ENCODE measurements around the gene KCNQ1.

KCNQ1 gene

DNA sequence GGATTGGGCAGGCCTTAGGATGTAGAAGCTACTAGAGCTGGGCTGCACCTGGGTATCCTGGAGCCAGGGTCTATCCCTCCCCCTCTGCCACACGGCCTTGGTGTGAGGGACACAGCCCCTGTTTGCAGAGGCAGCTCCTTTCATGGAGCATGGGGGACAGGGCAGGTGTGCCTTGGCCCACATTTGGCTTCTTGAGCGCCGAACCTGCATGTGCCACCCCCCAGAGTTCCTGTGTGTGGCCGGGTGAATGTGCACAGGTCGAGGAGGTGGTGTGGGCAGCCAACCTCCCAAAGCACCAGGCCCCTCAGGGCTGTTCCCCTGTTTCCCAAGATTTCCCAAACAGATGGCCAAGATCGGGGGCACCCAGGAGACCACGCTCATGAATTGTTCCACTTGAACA lies 262.9 kb downstream of the KCNQ1 start:
- DNase-seq, result no peak

DNA sequence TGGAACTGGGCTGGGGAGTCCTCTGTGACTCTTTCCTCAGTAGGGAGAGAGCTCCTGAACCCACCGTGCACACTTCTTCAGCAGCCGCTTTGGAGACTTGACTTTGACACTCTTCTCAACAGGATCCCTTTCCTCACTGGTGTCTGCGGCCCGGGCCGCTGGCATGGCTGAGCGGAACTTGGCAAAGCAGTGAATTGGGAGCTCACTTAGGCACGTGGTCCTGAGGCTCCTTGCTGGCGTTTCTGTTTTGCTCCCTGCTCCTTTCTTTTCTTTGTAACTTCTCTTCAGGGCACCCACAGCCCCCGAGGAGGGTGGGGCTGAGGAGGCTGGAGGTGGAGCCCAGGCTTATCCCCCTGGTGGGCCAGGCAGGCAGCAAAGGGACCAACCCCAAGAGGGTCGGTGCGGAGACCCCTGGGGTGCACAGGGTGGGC lies 263.4 kb downstream of the KCNQ1 start:
- DNase-seq, result no peak

DNA sequence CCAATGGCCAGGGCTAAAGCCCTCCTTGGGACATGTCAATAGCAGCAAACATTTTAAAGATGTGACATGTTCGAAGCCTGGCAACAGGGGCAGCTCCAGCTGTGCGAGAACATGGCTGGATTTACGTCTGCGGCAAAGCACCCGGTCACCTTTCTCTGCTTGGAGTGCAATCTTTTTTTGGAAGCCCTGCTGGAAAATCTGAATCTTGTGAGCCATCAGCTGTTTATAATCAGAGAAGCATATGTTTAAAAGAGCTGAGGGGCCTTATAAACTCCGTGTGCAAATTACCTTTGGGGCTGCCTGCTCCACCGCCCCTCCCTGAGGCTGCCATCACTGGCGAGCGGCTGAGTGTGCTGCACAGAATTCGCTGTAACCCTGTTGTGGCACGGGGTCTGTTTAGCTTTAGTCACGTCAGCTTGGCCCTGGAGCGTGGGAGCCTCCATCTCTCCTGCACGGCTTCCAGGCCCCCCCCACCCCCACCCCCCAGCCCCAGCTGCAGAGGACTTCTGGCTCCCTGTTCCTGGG lies 264.0 kb downstream of the KCNQ1 start:
- no peak for DNase-seq

DNA sequence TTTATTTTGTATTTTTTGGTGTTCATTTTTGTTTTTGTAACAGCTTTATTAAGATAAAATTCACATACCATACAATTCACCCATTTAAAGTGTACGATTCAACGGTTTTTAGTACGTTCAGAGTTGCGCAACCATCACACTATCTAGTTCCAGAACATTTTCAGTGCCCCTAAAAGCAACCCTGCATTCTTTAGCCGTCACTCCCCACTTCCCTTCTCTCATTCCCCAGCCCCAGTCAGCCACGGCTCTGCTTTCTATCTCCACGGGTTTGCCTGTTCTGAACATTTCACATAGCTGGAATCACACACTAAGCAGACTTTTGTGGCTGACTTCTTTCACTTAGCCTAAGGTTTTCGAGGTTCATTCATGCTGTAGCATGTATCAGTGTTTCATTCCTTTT lies 264.6 kb downstream of the KCNQ1 start:
- DNase-seq, result no peak

DNA sequence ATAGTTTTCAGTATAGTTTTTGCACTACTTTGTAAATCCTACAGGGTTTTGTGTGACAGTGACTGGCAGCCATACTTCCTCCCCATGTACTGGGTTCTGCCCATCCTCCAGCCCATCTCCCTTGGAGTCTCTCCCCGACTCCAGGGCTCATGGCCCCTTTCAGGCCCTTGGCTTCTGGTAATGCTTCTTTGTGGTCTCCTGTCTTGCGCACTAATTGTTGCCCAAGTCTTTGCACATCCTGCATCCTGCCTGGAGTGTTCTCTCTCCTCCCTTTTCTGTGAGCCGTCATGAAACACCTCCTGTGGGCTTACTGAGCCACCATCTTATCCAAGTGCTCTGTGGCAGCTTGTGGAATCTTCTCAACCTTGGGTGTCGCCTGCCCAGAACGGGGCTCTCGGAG lies 266.4 kb downstream of the KCNQ1 start:
- no peak for DNase-seq

DNA sequence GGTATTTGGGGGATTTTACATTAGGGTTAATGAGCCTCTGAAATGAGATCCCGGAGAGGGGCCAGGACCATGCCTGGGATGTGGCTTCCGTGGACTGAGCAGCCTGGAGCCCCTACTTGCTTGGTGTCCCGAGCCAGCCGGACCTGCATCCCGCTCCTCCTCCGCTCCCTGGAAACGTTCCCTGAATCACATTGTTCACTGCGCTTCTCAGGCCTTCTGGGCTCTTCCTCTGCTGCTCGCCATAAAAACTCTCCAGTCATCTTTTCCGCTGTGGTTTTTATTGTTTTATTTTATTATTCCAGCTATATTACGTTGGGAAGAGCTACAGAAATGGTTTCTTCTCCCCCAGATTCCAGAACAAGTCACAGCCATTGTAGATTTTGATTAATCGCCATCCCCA lies 268.3 kb downstream of the KCNQ1 start:
- DNase-seq, result no peak

DNA sequence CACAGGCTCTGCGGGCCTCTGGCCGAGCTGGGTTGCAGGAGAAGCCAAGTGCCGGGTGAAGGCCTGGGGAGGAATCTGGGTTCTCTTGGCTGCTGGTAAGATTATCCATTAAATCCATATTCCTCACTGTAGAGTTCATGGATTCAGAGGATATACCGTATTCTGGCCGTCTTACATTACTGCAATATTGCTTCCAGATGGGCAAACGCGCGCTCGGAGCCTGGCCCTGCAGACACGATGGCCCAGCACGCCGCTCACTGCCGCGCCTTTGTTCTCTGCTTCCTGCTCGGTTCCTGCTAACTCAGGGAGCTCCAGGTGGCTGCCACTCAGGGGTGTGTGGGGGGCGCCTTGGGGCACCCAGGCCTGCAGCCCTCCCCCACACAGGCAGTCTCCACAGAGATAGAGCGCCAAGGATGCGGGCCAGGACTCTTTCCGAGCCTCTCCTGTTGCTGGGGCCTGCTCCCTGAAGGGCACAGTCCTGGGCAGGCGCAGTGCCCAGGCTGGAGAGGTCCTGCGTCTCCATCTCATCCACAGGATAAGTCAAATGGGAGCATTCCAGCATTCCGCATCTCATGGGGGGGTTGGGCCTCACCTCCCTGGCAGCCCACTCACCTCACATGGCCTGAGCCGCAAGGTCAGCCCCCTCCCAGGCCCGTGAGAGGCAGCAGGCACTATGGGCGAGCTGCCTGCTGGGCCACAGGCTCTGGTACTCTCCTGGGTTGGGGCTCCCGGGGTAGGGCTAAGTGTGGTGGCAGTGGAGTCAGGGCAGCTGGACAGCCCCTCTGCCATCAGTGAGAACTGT lies 269.1 kb downstream of the KCNQ1 start:
- no peak for DNase-seq

DNA sequence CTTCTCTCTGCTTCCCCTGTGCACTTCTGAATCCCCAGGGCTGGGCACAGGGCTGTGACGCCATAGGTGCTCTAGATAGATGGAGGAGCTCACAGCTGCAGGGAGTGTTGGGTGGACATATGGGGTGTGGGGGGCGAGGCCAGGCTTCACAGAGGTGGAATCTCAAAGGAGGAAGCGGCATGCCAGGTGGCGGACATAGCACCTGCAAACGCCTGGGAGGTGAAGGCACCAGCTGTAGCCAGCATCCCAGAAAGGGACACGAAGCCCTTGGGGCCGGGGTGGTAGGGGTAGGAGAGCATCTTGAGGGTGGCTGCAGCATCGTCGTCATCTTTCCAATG lies 269.6 kb downstream of the KCNQ1 start:
- DNase-seq, result no peak

DNA sequence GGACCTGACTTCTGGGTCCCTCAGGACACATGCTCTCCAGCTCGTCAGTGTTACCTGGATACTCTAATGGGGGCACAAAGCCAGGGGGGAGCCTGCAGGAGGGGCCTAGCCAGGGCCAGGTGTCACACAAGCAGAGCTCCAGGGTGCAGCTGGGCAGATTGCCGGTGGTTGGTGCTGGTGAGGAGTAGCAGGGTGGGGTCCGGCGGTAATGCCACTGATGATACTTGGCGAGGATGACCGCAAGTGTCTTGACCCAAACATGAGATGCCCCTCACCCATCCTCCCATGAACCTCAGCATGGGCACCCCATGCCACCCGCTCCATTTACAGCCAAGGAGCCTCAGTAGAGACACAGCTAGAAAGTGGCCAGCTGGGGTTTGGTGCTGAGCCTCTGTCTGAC lies 270.1 kb downstream of the KCNQ1 start:
- DNase-seq, result no peak

DNA sequence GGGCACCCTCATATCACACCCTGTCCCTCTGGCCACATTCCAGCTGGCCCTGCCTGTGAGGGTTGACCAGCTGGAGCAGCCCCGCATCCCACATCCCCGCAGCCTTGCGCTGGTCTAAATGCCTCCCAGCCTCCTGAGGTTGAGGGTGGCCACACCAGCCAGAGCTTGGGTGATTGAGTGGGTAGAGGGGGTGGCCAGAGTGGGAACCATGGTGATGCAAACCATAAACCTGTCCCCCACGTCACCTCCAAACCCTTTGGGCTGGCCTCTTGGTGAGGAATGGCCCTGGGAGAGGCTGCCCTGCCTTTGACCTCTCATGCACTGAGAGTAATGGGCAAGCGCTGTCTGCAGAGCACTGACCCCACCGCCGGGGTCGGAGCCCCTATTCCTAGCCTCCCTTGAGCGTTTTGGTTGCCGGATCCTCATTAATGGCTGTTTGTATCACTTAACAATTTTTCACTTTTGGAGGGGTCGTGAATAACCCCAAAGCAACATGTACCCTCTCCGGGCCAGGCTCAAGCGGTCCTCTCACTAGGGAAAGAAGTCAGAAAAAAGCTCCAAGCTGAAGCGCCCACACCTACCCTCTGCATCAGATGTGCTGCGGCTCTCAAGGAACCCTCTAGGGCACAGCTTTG lies 271.0 kb downstream of the KCNQ1 start:
- DNase-seq, result no peak

DNA sequence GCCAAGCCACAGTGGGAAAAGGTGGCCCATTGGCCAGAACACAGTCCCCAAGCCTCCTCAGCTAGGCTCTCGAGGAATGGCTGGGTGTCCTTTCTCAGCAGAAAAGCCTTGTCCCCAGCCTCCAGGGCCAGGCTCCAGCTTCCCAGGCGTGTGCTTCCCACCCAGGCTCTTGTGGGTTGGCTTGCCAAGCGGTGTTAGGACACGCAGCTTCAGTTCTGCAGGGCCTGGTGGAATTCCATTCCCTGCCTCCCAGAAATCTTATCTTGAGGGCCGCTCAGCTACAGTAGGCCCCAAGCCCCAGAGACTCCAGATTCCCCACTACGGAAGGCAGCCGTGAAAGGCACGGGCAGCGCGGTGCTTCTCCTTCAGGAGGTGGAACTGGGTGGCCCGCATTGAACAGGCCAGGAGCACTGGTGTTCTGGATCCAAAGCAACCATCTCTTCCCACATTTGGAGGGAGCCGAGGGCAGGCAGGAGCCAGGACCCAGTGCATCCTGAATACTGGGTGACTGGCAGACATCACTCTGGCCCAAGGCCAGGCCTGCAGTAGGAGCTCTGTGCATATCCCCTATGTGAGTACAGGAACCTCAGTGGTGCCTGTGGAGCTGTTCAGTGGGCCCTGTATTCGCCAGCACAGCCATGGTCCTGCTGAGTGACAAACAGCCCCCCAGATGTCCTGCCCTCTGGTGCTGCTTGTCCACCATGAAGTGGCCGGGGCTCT lies 271.7 kb downstream of the KCNQ1 start:
- no peak for DNase-seq

DNA sequence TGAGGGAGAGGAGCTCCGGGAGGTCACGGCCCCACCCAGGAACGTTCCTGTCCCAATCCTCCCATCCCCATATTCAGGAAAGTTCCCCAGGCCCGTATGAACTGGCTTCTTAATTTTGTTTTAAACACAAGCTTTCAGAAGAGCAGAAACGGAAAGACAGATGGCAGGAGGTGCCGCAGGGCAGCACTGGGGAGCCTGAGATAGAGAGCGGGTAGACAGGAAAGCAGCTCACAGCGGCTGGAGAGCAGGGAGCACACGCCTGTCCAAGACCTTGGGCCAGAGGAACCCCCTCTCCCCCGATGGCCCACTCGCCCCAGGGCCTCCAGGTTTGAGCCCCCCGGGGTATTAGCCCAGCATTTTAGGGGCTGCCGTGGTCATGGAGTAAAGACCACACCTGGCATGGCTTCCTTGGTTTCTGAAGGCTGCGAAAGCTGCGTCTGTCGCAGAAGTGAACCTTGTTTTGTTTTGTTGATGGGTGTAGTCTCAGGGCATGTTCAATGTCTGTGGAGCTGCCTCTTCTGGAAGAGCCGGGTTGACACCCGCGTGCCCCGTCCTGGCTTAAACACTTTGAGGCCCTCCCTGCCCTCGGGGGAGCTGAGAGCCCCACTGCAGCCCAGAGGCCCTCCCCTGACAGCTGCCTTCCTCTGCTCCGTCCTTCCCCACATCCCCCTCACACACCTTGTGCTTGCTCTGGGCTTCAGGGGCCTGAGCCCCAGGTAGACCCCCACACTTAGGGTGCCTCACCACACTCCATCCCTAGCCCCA lies 272.9 kb downstream of the KCNQ1 start:
- no peak for DNase-seq

DNA sequence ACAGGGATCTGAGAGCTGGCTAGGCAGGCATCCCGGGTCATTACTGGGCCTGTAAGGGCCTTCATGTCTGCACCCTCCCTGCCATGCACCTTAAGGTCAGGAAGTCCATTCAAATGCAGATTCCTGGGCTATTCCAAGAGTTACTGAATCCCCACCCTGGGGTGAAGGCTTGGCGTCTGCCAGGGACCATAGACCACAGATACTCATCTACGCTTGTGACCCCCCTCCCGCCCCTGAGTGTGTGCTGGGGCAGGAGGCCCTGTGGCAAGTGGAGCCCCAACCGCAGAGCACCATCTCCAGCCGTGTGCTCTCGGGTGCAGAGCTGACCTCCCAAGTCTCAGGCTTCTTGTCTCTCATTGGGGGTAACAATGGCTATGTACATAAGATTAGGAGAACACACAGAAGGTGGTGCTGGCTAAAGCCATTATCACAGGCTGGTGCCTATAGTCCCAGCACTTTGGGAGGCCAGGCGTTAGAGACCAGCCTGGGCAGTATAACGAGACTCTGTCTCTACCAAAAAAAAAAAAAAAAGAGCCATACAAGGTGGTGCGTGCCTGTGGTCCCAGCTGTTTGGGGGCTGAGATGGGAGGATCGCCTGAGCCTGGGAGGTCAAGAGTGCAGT lies 274.1 kb downstream of the KCNQ1 start:
- DNase-seq, result no peak

DNA sequence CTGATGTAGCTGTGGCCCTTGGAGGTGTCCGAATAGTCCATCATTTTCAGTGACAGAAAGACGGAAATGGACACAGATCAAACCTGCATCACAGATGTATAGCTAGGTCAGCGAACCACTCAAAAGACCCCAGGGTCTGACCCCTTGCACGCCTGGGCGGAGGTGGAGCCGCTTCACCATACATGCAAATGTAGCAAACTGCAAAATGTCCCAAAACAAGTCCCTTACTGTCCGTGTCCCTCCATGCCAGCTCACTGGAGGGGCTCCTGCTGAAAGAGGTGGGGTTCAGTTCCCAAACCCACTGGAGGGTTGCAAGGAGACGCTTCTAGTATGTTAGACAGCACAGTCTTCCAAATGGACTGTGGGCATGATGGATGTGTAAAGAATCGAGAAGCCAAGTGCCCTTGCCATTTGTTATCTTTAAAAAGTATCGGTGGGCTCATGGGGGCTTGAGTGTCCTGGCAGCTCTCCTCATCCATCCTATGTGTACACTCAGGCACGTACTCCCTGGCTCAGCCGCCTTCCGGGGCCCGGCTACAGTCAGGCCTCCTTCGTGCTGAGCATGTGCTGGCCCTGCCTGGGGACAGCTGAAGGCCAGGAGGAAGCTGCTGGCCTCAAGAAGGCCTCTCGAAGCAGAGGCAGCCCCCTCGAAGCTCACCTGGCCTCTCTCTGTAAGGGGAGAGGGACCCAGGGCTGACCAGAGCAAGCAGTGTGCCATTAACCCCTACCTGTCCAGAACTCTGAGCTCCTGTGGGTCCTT lies 275.2 kb downstream of the KCNQ1 start:
- DNase-seq, result no peak

DNA sequence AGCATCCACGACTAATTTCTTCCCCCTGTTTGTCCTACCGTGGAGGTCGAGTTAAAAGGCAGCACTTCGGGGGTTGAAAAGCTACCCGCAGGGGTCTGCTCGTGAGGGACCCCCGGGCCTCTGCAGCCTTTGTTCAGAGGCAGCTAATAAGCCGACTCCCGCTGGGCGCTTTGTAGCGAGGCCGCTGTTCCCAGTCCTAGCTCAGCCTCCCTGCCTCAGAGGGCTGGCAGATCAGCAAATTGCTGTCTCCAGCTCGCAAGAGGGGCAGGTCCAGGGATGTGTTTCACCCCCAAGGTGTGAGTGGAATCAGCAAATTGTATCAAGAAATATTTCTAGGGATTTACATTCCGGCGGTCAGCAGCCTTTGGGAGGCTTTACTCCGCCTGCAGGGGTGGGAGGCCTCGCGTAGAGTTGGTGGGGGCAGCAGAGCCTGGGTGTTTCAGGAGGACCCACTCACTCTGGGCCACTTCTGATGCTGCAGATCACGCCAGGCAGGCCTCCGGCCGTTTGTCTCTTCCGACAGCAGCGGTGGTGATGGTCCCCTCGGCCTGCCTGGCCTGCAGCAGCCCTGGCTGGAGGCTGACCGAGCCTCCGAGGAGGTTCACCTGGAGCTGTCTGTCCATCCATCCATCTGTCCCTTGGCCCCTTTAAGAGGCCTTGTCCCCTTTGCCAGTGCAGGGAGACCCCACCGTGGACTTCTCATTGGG lies 276.6 kb downstream of the KCNQ1 start:
- no peak for DNase-seq

DNA sequence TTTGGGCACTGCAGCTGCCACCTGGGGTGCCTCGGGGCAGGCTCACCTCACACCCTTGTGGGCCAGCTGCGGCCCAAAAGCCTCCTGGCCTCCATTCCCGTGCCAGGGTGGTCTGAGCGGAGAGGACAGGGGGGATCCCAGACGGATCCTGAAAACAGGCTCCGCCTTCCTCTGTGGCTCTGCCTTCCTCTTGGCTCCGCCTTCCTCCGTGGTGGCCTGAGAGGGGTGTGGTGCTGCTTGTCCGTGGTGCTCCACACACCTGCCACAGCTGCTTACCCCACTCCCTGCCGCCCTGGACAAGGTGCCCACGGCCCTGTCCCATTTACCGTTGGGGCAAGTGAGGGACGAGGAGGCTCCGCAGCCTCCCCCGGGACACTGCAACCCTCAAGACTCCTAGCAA lies 278.1 kb downstream of the KCNQ1 start:
- no peak for DNase-seq

DNA sequence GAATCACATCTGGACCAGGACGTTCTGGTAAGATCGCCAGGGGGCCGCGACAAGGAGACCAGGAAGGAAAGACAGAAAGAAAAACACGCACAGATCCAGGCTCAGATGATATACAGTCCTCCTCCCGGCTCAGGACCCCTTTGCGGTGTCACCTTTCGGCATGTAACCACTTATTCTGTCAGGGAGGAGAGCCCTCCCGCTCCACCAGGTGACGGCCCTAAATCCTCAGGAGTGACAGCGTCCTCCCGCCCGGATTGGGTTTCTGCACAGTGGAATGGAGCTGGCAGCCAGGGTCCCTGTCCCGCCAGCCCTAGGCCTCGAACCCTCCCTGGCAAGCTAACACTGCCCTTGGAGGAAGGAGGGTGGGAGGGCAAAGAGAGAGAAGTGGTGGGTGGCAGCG lies 279.3 kb downstream of the KCNQ1 start:
- no peak for DNase-seq

DNA sequence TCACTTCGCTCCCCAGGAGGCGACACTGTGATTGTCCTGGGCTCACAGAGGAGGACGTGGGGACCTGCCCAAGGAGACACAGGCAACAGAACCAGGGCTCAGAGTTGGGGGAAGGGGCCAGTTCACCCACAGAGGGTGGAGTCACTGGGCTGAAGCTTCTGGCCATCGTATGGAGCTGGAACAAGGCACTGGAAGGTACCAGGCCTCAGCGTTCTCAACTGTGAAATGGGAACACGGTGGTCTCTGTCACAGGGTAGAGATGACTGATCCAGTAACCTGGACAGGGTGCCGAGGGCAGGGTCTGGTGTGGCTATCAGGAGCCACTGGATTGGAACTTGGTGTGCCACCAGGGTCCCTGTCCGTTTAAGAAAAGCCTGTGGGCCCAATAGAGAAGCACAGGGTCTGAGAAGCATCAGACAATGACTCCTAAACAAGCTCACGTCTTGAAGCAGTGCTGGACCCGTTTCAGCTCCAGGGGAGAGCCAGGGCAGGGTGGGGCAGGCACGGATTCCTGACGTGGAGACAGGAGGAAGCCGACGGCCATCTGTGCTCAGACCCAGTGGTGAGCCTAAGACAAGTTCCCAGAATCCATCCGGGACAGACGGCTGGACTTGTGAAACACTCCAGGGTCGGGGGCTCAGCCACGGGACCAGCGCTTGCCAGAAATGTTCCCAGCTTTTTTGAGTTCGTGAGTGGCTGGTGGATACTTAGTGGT lies 280.0 kb downstream of the KCNQ1 start:
- no peak for DNase-seq

DNA sequence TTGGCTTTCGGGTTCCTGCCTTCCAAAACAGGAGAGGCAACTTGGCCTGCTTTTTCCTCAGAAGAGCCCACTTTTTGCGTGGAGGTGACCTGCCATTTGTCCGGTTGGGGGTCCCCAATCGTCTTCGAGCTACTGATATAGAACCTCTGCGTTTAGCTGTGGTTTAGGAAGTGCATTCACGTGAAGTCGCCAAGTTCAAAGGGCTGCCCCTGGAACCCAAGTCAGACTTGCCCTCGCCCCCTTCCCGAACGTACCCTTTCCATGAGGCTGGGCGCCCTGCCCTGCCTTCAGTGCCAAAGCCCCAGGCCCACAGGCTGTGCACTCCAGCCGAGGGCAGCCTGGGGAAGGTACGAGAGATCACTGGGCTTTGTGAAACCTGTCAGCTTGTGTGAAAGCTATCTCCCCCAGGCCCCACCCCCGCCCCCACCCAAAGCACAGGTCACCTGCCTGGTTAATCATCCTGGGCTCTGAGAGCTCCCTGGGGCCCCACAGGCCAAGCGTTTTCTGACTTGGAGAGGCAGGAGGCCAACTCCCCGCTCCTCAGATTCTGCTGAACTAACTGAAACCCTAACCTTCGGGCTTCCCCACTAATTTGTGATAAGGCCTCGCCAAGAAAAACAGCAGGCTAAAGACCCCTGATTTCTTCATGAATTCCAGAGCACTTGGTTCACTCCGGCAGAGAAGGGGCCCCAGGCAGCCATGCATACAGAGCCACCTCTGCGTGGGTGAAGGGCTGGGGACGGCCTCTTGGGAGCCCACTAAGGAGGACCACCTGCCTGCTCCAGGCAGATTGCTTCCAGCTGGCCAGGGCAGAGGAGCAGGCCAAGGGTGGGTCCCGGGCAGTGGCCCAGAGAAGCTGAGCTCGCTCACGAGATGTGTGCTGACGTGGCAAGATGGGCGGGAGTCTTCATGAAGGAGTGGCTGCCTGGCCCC lies 280.8 kb downstream of the KCNQ1 start:
- no peak for DNase-seq
